ENCODE results near the gene FKTN. TPM values are rescaled to one million over a fixed set of nuclear protein-coding genes. Genes with fewer than 3 reads are reported as not detected.
A peak's percentile ranks its signal among the peaks of the same experiment; 100 is the strongest.

Gene FKTN
- total and polyA plus RNA-seq, 2 experiments from 2014 or later: 5.3 to 10.5 TPM

- no peaks in the 10 kb centered on the region for H3K36me3 ChIP-seq
- H3K27me3 ChIP-seq: no peaks in the 10 kb centered on the region
- no peak overlapping the region for H3K27ac ChIP-seq
- DNase-seq (ENCODE audit: low read depth in 1 of 2, low spot score in 1 of 2): no peak
- H3K4me1 ChIP-seq (ENCODE audit: low read depth): no peaks in the 10 kb centered on the region
- H3K4me3 ChIP-seq: no peak overlapping the region
- H3K9me3 ChIP-seq (ENCODE audit: low read depth): no peaks in the 10 kb centered on the region
- no peak for TF ChIP-seq CTCF (IDR thresholded peaks at IDR 0.05; ENCODE audit: low read depth, low read length)
Measured at GRCh38 chr9:105639936-105640335, 82.0 kb downstream of the FKTN start.

DNA sequence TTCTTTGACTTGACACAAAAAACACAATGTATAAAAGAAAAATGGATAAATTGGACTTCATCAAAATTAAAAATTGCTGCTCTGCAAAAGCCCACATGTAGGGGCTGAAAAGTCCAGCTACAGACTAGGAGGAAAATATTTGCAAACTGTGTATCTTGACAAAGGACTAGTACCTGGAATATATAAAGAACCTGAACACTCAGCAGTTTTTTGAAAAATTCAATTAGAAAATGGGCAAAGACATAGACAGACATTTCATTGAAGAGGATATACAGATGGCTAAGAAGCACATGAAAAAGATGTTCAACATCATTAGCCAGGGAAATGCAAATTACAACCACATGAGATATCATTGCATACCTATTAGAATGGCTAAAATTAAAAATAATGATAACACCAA lies 85.9 kb downstream of the FKTN start:
- Histone ChIP-seq H3K9me3 (ENCODE audit: low read depth) (no peaks in the 10 kb centered on the region), H3K4me1 (ENCODE audit: low read depth) (no peaks in the 10 kb centered on the region), H3K36me3 (no peaks in the 10 kb centered on the region), H3K27me3 (no peaks in the 10 kb centered on the region), H3K27ac (no peak overlapping the region), H3K4me3 (no peak overlapping the region)
- no peak for TF ChIP-seq CTCF (IDR thresholded peaks at IDR 0.05; ENCODE audit: low read depth, low read length)
- DNase-seq (ENCODE audit: low read depth in 1 of 2, low spot score in 1 of 2): no peak

GRCh38 chr9:105646879-105647594 lies 89.1 kb downstream of the FKTN start:
- Histone ChIP-seq H3K4me3 (no peak overlapping the region), H3K9me3 (ENCODE audit: low read depth) (no peaks in the 10 kb centered on the region), H3K27me3 (peaks cover 3% of the 10 kb centered on the region), H3K4me1 (ENCODE audit: low read depth) (no peaks in the 10 kb centered on the region), H3K36me3 (no peaks in the 10 kb centered on the region), H3K27ac (no peak overlapping the region)
- no peak for TF ChIP-seq CTCF (IDR thresholded peaks at IDR 0.05; ENCODE audit: low read depth, low read length)
- no peak for DNase-seq (ENCODE audit: low read depth in 1 of 2, low spot score in 1 of 2)

DNA sequence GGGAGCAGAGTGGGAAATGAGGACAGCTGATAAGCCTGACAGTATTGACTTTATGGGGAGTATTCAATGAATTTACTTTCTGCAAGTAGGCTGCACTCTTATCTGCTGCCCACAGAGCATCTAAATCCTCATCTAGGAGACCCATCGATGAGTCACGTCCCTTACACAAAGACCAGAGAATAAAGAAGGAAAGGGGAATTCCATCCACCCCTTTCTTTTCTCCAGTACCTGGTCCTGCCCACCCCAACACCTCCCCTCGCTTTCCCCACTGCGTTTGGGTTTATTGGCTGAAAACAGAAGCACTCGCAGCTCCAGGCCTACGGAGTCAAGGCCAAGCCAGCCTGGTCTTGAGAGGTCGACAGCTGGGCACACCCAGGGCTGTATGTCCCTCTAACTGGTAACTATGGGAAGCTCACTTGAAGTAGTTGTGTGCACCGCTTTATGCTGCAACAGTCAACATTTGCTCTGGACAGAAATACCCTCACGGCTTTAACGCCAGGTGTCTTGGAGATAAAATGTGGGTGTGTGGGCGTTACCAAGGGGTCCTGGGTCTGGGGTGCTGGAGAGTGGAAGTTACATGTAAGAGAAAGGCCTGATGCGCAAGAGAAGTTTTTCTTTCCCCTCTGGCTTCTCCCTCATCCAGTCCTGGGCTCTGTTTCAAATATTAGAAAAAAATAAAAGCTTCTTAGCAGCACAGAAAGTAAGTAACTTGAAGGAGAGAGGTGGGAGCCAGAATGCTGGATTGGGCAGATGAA lies 89.8 kb downstream of the FKTN start:
- TF ChIP-seq CTCF (IDR thresholded peaks at IDR 0.05; ENCODE audit: low read depth, low read length): no peak
- Histone ChIP-seq H3K27ac (no peak overlapping the region), H3K36me3 (no peaks in the 10 kb centered on the region), H3K4me1 (ENCODE audit: low read depth) (no peaks in the 10 kb centered on the region), H3K27me3 (peaks cover 10% of the 10 kb centered on the region), H3K9me3 (ENCODE audit: low read depth) (no peaks in the 10 kb centered on the region), H3K4me3 (no peak overlapping the region)
- peak in 1 of 2 donors; percentile 10 for DNase-seq (ENCODE audit: low read depth in 1 of 2, low spot score in 1 of 2)

- no peak overlapping the region for H3K4me3 ChIP-seq
- no peak for TF ChIP-seq CTCF (IDR thresholded peaks at IDR 0.05; ENCODE audit: low read depth, low read length)
- no peaks in the 10 kb centered on the region for H3K9me3 ChIP-seq (ENCODE audit: low read depth)
- no peak overlapping the region for H3K27ac ChIP-seq
- H3K36me3 ChIP-seq: no peaks in the 10 kb centered on the region
- peaks cover 49% of the 10 kb centered on the region for H3K27me3 ChIP-seq
- DNase-seq (ENCODE audit: low read depth in 1 of 2, low spot score in 1 of 2): no peak
- H3K4me1 ChIP-seq (ENCODE audit: low read depth): no peaks in the 10 kb centered on the region
Measured at GRCh38 chr9:105651806-105652205, 93.9 kb downstream of the FKTN start.

Data from cardiac muscle cell (in vitro differentiated cells and primary cell).